GM18526 (cell line): Measurements from ENCODE around the gene ZBTB8A.

ENCODE experiments used
- POLR2A ChIP-seq: IDR thresholded peaks from 3 replicates; pipeline ENCODE4 v1.6.1; 2011; ENCODE audit not compliant: insufficient read length; ENCODE audit errors: extremely low read depth

The ZBTB8A gene

DNA sequence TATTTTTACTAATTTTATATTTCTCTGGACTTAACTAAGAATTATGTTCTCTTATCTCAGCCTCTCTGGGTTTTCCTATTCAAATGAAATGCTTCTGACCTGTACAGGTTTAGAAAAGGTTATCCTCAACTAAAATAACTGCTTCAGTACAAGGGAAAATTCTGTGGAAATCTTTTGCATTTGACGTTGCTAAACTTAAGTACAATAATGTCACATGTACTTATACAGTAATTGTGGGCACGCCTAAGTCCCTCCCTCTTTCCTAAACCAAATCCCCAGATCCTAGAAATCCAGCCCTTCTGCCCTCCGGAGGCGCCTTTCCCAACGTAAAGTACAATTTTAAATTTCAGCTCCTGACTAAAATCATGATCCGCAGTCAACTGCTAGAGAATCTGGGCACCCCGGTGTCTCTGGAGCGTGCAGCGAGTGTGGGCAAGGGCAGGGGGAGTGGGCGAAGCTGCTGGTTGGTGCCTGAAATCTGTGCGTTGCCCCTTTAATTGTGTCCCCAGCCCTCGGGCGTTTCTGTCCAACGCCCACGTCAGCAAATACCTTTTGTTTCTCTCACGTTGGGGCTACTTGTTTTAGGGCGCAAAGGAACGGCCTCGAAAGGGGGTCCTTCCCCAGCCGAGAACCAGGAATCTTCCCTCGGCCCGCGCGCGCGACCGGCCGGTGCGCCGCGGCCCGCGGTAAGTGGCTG, at the start of gene ZBTB8A:
Gene ZBTB8A (plus strand): TSS at position 541 of the 697 bp plus-strand sequence. CDS start 53,505 bp downstream, outside the sequence.
- TF ChIP-seq POLR2A: no peak

DNA sequence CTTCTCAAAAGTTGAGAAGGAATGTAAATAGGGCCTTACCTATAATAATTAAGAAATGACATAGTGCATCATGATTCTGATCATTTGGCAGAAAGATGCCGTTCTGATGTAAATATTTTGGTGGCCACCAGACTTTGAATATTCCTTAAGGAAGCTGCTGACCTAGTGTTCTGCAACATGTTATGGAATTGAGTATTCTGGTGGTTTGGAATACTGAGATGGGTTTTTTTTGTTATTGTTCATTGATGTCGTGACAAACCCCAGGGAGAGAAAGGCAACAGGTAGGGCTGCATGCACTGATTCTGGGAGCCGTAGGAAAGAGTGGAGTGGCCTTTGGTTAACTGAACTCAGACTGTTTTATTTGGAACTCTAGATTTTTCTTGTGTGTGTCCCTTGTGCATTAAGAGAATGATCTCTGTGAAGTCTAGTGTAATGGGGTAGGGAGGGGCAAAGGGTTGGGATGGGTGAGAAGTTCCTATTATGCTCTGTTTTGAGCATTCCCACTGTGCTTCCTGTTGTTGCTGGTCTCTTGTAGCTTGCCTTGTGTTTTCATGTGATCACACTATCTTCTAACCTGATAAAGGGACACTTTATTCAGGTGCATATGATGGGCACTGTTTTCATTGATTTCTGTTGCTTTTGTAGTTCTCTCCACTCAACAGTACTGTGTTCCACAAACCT, 49.3 kb upstream of the ZBTB8A start:
- TF ChIP-seq POLR2A: no peak

DNA sequence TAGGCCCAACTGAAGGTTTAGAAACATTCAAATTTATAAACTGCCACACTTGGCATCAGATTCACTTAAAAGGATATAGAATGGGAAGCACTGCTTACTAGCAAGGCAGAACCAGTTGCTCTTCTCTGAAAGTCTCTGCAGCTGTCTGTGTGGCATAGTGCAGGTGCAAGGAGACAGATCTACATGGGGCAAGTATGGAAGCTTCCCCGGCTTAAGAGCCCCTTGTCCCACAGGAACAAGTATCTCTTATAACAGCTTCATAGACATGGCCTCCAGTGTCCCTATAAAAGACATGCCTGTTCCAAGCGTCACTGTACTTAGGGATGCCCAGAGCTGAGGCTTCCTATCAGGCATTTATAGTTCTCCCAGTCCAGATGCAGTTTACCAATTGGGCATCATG, 47.8 kb upstream of the ZBTB8A start:
- TF ChIP-seq POLR2A: no peak

DNA sequence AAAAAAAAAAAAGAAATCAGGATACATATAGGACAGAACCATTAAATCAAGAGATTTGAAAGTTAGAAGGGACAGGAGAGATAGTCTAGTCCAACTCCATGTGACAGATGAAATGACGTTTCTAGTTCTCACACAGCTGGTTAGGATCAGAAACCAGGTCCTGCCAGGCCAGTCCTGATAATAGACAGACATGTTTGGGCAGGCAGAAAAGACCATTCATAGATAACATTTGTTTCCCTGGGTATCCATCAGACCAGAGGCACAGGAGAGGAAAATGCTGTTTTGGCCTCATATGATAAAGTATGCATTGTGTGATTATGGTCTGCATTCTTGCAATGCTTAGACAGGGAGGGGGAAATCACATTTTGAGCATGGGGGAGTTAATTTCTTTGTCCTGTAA, 45.0 kb upstream of the ZBTB8A start:
- no peak for TF ChIP-seq POLR2A

DNA sequence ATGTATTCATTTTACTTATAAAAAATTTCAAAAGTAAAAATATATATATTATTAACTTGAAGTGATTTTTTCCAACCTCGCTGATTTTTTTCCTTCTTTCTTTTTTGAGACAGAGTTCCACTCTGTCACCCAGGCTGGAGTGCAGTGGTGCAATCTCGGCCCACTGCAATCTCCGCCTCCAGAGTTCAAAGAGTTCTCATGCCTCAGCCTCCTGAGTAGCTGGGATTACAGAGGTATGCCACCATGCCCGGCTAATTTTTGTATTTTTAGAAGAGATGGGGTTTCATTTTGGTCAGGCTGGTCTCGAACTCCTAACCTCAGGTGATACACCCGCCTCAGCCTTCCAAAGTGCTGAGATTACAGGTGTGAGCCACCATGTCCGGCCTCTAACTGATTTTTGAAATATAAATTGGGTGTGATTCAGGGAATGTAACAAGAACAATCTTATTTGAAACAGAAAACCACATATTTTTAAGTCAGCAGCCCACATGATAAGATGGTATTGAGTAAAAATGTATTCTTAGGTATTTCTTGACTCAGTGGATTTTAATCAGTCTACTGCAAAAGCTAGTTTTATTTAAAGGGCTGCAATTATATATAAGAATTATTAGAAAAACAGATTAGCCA, 44.4 kb upstream of the ZBTB8A start:
- no peak for TF ChIP-seq POLR2A

DNA sequence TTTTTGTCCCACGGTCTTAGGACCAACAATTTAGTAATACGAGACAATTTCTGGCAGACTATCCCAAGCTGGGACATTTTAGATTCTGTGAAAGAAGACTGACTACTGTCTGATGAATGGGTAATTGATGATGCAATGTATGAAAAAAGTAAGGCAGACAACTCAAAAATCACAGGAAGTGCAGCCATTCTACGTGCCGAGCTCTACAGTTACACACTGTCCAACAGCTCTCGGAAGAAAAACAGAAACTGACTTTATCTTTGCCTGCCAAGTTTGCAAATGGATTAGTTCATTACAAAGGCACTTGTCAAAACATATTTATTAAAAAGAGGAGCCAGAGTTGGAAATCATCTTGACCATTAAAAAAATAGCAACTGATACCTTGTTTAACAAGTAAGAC, 43.1 kb upstream of the ZBTB8A start:
- TF ChIP-seq POLR2A: no peak

DNA sequence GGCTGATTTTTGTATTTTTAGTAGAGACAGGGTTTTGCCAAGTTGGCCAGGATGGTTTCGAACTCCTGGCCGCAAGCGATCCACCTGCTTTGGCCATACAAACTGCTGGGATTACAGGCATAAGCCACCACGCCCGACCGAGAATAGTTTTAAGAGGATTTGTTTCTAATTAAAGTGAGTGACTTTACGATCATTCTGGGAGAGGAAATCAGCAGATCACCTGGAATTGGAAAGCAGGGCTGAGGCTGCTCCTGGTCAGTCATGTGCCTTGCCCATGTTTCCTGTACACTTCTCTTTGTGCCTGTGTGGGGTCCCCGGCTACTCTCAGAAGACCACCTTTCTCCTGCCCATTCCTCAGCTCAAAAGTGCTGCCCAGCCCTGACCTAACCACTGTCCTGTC, 40.5 kb upstream of the ZBTB8A start:
- no peak for TF ChIP-seq POLR2A

DNA sequence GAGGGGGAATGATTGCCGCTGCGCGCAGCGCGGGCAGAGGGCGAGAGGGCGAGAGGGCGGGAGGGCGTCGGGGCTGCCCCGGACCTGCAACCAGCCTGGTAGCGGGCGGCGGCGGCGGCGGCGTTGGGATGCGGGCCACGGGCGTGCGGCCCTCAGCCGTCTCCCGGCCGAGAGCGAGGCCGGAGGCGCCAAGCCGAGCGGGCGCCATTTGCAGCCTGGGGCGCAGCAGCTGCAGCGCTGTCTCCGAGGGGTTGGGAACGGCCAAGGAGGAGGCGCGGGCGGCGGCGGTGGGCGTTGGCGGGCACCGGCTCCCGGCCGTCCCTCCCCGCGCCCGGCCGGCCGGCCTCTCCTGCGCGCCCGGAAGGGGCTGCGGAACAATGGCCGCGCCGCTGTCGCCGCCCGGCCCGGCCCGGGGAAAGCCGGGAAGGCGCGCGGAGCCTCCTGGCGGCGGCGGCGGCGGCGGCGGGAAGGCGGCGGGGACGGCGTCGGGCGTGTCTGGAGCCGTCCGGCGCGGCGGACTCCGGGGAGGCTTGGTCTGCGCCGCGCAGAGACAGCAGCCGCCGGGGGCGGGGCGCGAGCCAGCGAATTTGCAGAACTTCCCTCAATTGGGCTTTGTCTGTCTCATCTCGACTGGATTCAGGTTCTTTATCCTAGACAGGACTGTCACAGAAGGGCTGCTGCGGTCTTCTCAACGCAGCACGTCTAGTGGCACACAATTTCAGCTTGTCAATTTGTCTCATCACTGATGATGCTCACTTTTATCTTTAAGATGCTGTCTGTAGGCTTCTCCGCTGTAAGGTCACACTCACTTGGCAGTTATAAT, 38.6 kb upstream of the ZBTB8A start:
- no peak for TF ChIP-seq POLR2A

DNA sequence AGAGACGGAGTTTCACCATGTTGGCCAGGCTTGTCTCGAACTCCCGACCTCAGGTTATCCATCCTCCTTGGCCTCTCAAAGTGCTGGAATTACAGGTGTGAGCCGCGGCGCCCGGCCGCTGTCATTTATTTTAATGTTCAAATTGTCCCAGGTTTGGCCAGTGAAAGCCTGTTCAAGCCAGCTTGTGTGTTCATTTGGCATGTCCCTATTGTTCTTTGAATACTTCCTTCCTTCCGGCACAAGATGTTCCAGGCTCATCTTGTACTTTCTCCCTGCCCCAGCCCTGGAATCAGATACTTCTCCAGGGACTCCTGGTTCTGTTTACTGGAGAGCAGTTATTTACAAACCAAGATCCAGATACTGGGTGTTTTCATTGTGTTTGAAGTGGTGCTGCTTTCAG, 37.4 kb upstream of the ZBTB8A start:
- TF ChIP-seq POLR2A: no peak

DNA sequence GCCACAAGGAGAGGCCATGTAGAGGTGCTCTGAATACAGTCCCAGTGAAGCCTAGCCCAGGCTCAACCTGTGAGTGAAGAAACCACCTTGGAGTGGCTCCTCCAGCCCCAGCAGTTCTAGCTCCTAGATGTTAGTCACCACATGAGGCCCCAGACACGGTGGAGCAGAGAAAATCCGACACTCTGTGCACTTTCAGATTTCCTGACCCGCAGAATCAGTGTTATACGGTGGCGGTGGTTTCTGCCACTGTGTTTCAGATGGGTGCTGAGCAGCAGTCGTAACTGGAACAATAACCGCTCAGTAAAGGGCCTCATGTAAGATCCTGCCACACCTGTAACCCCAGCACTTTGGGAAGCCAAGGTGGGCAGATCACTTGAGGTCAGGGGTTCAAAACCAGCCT, 36.1 kb upstream of the ZBTB8A start:
- TF ChIP-seq POLR2A: no peak

DNA sequence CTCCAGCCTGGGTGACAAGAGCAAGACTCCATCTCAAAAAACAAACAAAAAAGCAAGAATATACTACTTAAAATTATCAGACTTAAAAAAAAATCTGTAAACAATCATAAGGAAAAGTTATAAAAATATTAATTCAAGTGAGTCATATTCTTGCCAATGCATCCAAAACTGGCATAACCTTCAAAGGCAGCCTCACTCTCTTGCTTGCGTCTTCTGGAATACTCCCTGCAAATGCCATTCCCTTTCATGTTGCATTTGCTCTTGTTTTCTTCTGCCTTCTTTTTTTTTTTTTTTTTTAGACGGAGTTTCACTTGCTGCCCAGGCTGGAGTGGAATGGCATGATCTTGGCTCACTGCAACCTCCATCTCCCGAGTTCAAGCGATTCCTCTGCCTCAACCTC, 32.2 kb upstream of the ZBTB8A start:
- no peak for TF ChIP-seq POLR2A

DNA sequence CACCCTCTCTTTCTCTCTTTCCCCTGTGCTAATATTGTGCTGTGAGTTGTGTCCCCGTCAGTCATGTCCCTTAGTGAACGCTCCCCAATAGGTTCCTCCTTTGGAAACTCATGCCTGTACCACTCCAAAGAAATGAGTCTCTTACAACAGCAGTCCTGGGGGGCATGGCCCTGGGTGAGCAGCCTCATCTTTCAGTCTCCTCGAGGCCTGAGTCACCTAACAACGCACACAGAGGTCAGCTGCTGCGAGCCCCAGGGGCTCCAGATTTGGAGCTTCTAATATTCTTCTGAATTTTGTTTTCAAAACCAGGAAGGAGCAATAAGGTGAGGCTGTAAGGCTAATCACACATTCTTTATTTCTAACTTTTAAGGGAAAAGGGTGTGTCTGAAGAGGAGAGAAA, 30.5 kb upstream of the ZBTB8A start:
- TF ChIP-seq POLR2A: no peak

DNA sequence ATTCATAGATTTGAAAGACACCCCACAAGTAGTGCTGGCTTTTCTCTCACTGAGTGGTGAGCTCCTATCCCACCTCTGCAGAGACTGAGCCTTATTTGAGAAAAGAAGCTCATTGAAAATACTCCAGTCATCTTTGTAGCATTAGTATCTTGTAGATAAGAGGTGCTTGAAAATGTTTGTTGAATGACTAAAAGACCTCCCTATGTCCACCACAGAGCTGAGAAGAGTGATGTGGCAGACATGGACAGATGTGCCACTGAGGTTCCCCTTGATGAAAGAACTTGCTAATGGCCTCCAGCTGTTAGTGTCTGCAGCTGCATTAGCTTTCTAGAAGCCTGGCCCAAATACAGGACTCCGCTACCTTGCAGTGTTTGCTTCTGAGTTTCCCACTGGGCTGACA, 29.3 kb upstream of the ZBTB8A start:
- TF ChIP-seq POLR2A: no peak

DNA sequence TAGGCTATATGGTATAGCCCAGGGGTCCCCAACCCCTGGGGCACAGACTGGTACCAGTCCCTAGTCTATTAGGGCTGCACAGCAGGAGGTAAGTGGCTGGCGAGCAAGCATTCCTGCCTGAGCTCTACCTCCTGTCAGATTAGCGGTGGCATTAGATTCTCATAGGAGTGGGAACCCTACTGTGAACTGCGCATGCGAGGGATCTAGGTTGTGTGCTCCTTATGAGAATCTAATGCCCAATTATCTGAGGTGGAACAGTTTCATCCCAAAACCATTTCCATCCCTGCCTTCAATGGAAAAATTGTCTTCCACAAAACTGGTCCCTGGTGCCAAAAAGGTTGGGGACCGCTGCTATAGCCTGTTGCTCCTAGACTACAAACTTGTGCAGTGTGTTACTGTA, 22.8 kb upstream of the ZBTB8A start:
- TF ChIP-seq POLR2A: no peak

DNA sequence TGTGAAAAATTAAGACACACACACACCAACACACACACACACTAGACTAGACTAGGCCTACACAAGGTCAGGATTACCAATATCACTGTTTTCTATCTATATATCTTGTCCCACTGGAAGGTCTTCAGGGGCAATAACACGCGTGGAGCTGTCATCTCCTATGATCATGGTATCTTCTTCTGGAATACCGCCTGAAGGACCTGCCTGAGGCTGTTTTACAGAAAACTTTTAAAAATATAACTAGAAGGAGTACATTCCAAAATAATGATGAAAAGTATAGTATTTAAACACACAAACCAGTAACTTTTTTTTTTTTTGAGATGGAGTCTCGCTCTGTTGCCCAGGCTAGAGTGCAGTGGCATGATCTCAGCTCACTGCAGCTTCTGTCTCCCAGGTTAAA, 20.3 kb upstream of the ZBTB8A start:
- no peak for TF ChIP-seq POLR2A

DNA sequence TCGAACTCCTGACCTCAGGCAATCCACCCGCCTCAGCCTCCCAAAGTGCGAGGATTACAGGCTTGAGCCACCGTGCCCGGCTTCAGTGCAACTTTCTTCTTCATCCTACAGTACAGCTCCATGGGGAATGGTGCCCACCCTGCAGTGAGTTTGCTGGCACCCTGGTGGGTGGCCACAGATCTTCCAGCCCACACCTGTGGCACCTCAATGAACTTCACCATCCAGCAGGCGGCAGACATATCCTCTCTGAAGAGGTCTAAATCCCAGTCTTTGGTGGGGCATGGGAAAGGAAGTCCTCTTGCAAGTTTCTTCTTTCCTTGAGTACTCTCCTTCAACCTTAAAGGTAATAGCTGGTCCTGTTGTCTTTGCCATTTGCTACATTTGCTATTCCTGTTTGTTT, 18.1 kb upstream of the ZBTB8A start:
- no peak for TF ChIP-seq POLR2A
